NCI-H2029 treated with DMSO at 0.1 percent for 48 hours (cell line): ENCODE results near the gene EIF2S2.

ENCODE experiments used
- DNase-seq: peaks from one replicate; lab custom pipeline; 2025; lab: John Stamatoyannopoulos, UW

EIF2S2 gene

DNA sequence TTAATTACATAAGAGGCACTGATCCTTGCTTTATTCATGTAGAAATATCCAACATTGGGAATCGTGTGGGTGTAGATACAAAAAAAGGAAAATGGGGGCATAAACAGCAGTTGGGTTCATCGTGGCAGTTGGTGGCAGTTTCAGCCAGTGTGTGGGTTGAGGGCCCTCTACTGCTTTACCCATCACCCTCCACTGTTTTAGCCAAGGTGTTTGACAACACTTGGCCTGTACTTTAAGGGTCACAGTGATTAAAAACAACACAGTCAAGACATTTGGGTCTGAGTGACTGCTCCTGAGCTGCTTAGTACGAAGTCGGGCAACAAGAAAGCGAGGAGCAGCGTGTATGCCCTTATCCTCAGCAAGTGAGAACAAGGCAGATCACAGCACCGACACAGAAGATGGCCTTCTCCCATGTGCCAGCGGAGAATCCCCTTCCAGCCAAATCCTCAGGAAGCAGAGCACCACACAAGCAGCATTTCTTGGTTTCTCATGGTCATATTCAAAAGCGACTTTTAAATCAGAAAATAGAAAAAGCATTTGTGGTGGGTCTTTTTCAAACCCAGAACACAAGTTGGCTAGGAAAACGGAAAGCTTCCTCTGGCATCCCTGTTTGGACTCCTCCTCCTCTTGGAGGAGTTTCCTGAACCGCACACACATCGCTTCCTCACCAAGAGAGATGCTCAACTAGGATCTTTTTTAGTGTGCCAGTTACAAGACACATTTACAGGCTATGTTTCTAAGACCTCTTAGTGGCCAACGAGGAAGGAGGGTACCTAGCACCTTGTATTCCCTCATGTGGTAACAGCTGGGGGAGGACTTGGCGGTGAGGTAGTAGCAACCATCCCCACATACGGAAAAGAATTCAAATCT, 23.5 kb downstream of the EIF2S2 start:
- no peak for DNase-seq

DNA sequence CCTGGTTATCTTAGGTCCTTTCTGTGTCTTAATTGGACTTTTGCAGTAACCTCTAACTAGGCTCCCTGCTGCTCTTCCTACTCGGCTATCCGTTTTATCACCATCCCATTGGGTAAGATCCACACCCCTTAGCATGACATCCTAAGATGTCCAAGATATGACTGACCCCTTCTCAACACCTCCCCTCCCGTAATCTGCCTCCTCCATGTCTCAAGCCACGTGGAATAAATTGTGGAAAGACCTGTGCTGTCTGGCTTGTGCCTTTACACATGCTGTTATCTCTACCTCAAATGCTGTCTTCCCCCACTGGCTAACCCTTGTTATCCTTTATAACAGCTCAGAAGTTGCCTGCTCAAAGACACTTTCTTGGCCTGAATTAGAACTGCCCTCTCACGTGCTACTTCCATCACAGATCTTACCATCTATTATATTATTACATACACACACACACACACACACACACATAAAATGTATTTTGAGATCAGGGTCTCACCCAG, 26.5 kb downstream of the EIF2S2 start:
- DNase-seq = no peak

DNA sequence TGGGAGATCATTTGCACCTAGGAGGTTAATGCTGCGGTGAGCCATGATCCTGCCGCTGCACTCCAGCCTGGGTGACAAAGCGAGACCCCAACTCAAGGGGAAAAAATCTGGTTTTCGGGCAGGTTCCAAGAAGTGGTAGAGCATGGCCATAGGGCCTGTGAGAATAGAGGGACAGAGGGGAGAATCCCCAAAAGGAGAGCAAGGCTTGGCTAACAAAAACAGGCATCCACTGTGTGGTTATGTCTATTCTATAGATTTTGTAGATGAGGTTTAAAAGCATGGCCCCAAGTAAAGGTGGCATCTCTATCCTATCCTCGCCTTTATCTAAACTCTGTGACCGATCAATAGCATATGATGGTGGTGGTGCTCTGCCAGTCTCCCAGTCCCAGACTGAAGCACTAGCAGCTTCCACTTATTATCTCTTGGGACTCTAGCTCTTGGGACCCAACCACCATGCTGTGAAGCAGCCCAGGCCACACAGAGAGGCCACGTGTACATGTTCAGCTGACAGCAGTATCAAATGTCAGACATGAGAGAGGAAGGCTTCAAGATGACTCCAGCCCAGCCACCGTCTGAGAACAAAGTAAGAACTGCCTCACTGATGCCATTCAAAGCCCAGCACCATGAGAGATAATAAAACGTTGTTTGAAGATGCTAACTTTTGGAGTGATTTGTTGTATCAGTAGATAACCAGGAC, 27.7 kb downstream of the EIF2S2 start:
- DNase-seq = peak; percentile 15

DNA sequence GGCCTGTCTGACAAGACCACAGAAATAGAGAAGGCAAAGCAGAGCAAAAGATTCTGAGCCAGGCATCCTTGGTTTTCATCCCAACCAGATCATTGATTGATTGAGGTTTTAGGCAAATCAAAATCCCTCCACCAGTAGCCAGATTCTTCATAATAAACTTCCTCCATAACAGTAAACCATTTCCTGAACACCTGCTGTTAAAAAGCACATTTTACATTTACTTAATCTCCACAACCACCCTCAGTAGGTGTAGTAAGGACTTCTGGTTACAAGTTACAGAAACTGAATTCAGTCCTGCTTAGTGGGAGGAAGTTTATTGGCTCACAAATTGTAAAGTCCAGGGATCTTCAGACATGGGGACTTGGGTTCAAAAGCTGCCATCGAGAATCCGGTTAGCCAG, 28.3 kb downstream of the EIF2S2 start:
- no peak for DNase-seq

DNA sequence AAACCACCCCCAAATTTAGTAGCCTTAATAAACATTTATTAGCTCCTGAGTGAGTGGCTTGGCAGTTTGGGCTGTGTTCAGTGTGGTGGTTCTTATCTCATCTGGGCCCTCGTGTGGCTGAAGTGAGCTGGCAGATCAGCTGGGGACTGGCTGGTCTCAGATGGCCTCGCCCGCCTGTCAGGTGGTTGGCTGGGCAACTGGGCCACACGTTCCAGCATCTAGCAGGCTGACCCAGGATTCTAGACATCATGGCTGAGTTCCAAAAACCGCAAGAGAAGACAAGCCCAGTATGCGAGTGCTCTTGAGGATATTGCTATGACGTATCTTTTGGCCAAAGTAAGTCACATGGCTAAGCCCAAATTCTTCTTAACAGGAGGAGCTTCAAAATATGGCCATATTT, 28.9 kb downstream of the EIF2S2 start:
- peak; percentile 96 for DNase-seq

DNA sequence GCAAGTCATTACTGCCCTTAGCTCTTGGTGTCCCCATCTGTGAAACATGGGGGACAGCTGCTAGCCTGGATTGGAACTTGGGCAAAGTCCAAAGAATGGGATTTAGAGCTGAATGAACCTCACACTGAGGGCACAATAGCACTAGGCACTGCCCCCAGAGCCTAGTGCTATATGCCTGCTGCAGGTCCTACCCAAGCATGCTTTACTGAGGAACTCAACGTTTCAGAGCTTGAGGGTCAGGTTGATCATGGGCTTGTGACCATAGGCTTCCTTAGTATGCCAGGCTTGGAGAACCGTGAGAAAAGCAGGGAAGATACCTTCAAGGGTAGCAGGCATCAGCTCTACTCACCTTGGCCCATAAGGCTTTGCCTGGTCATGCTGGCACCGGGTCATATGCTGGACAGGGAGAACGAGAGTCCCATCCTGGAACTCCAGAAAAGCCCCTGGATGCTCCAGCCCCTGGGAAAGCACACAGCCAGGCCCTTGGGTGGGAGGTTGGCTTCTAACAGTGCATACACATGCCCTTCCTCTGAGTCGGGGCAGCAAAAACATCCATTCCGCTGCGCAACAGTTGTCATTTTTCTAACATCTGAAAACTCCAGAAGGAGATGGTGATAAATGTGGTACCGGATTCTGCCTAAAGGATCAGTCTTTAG, 29.7 kb downstream of the EIF2S2 start:
- no peak for DNase-seq

DNA sequence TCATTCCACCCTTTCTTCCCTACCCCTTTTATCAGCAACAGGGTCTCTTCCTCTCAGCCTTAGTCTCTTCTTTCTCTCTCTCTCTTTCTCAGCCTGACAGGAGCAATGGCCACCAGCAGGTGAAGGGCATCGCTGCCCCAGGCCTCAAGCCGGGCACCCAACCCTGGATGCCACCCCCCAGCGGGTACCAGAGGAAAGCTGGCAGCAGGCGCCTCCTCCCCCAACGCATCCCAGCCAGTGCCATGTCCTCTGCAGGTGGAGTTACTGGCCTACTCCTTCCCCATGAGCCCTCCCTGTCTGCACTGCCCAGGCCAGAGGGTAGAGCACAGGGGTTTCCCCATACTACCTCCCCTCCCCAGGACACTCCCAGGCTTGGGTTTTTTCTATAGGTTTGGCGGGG, 32.2 kb downstream of the EIF2S2 start:
- no peak for DNase-seq

DNA sequence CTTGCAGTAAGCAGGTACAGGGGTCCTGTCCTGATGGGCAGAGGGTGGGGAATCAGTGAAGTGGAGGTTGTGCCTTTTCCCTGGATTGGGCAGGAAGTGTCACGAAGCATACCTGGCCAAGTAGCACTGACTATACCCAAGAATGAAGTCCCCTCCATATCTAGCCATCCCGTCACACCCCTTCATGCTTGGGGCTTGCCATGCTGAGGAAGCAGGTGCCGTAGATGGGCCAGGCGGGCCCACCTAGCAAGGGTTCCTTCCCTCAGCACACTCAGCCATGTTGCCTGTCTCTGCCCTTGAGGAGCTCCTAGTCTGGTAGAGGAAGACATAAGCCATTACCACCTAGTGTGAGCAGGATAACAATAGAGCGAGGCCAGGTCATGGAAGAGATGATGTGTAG, 33.5 kb downstream of the EIF2S2 start:
- DNase-seq = no peak

DNA sequence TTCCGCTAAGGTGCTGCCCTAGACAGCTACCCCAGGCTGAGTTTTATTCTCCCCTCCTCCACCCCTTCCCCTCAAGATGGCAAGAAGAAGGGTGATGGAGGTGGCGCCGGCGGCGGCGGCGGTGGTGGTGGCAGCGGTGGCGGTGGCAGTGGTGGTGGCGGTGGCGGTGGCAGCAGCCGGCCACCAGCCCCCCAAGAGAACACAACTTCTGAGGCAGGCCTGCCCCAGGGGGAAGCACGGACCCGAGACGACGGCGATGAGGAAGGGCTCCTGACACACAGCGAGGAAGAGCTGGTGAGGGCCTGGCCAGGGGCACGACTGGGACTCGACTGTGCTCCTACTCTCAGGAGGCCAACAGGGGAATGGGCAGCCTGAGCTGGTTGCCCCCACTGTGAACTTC, 35.1 kb downstream of the EIF2S2 start:
- DNase-seq = no peak

DNA sequence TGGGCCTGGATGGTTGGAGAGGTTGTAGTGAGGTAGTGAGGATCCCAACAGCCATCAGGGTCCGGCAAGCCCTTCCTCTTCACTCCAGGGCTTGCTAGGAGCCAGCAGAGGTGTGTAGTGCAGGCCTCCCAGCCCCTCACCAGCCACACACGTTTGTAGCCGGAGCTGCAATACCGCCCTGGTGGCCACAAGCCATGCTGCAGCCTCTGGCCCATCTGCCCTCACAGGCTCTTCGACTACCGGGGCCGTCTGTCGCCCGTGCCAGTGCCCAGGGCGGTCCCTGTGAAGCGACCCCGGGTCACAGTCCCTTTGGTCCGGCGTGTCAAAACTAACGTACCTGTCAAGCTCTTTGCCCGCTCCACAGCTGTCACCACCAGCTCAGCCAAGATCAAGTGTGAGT, 36.4 kb downstream of the EIF2S2 start:
- DNase-seq = no peak

DNA sequence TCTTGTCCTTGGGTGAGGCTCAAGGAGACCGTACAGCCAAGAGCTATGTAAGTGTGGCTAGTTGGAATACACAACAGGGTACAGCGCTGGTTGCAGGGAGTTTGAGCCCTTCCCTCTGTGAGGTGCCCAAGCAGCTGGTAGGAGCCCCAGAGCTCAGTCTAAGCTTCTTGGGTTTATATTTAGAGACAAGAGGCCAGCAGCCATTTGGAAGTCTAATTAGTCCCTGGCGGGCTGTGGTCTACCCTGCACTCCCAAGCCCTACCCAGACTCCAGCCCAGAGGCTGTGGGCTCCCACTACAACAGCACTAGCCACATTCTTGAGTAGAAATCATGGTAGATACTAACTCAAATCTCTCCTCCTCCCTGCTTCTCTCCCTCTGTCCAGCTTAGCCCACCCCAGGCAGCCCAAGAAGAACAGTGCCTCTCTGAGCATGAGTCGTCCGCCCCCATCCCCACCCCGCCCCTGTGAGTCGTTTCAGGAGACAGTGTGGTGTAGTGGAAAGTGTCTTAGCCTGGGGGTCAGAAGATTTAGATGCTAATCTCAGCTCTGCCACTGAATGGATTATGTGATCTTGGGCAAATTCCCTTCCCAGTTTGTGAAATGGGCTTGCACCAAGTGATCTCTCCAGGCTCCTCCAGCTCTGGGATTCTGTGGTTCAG, 37.8 kb downstream of the EIF2S2 start:
- DNase-seq = no peak

DNA sequence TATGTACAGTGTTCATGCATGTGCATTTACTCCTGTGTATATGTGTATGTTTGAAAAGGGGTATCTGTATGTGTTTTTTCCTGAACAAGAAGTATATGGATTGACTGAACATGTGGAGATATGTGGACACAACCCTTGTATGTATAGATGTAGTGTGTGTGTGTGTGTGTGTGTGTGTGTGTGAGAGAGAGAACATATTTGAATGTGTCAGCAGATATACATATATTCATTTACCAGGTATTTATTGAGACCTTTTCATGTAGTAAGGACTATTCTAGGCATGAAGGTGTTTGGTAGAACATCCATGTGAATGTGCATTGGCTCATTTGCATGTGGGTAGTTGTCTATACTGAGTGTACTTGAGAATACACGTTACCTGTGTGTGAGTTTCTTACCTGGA, 39.3 kb downstream of the EIF2S2 start:
- DNase-seq = no peak

DNA sequence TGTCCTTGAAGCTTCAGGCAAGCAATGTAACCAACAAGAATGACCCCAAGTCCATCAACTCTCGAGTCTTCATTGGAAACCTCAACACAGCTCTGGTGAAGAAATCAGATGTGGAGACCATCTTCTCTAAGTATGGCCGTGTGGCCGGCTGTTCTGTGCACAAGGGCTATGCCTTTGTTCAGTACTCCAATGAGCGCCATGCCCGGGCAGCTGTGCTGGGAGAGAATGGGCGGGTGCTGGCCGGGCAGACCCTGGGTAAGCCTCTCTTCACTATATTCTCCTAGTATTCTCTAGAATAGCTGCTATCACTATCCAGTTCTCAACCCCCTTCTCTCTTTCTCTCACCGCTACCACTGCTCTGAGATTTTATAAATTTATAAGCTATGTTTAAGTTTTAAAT, 40.0 kb downstream of the EIF2S2 start:
- no peak for DNase-seq

DNA sequence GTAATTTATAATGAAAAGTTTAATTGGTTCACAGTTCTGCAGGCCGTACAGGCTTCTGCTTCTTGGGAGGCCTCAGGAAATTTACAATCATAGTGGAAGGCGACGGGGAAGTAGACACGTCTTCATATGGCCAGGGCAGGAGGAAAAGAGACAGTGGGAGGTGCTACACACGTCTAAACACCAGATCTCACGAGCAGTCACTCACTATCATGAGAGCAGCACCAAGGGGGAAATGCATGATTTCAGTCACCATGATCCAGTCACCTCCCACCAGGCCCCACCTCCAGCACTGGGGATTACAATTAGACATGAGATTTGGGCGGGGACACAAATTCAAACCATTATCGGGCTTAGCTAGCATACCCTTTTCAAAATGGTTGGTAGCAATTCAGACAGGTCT, 41.2 kb downstream of the EIF2S2 start:
- DNase-seq = no peak

DNA sequence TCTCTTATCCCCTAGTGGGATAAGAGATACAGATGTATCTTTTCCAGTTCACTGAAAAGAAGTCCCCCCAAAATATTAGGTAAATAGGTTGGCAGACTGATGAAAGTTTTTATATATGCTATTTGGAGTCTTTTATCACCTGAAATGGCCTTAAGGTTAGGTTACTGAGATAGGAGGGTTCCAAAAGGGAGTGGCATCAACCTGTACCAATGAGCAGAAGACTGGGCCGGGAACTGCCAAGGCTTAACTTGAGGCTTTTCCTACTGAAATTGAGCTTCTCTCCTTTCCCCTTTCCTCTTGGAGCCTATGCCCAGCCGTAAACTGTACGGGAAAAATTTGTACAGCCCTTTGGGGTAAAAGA, 42.0 kb downstream of the EIF2S2 start:
- DNase-seq = no peak

DNA sequence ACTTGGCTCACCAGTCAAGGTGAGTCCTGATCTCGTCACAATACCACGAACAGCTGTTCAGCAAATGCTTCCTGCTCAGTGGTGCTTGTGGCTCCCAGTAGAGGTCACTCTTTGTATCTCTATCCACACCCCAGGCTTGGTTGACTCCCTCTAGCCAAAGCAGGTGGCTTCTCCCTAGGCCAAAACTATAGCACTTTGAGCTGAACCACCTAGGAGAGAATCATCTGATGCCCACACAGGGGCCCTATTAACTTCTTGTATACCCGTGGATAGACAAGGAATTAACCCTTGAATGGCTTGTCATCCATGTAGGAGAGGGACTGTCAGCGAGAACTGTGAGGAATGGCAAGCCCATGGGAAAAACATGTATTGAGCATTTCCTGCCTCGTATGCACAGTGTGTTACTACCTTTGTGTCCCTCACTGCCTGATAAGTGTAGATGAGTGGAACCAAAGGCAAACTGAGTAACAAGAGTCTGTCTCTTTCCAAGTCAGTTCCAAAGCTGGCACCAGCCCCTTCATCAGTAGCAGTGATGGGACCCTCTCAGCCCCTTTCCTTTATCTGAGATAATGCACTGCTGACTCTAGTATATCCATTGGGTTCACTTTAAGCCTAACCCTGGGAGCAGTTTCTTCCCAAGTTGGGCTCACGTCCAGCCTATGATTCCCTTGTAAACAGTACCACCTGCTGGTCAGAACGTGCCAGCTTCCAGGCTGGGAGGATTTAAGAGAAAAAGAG, 42.5 kb downstream of the EIF2S2 start:
- peak; percentile 81 for DNase-seq

DNA sequence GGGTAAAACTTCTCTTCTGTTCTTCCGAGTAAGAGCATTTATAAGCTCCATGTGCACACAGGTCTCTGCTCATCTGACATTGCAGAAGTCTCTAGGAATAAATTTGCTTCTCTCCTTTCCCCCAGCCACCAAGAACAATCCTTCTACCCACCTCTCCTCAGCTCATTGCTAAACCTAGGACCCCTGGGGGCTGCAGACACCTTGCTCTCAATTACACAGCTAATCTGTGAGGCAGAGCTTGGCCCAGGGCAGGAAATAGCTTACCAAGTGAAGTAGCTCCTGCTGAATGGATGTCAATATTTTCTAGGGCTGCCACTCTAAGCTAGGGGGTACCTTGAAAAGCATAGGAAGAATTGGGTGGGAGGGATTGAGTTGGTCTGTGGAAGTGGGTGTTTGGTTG, 44.0 kb downstream of the EIF2S2 start:
- no peak for DNase-seq

DNA sequence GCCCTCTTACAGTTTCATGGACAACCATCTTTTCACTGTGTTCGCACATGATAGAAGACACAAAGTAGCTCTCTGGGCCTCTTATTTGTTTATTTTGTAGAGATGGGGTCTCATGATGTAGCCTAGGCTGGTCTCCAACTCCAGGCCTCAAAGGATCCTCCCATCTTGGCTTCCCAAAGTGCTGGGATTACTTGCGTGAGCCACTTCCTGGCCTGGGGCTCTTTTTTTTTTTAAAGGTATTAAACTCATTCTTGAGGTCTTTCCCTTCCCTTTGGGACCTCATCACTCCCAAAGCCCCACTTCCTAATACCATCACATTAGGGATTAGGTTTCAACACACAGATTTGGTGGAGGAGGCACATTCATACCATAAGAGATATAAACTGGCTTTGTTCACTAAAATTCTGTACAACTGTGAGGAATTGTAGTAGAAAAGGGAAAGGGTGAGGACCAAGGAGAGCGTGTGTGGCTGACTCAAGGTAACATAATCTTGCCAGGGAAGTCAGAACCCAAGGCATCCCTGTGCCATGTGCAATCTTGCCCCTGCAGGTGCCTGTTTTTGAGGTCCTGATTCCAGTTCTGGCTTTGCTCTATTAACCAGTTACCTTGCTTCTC, 45.5 kb downstream of the EIF2S2 start:
- no peak for DNase-seq

DNA sequence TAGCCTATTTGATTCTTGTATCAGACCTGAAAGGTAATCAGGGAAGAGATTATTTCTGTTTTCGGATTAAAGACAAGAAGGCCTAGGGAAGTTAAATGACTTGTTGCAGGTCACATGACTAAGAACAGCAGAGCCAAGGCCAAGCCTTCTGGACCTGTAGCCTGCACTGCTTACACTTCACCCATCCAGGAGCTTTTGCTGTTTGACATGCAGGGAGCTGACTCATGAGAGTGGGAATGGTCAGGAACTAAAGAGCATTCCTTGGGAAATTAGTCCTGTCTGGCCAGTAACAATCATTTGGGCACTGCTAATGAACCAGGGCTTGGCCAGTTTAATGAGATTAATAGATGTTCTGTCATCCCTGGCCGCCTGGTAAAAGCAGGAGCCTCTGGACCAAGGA, 46.8 kb downstream of the EIF2S2 start:
- DNase-seq = no peak

DNA sequence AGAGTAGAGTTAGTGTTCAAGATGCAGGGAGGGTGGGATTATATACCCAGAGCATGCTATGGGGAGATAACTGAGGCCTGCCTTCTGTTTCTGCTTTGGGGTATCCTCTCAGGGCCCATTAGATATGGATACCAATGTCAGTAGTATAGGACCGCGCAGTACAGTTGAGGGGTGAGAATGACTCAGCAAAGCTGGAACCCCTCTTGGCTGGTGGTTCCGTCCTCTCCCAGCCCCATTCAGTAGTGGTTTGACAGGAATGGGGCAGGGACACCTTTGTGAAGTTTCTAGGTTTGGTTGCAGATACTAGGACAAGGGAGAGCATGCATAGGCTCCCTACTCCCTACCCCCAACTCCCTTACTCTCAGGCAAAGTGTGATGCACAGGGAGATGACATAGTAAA, 47.8 kb downstream of the EIF2S2 start:
- no peak for DNase-seq
